SK-N-SH (cell line): ENCODE data around the gene KCNQ4.

Experiments
- CTCF ChIP-seq: fragments of 200-600 bp; sonication (generic); IDR thresholded peaks from 2 replicates; pipeline ENCODE4 v1.6.1; 2017; ENCODE audit warnings: antibody characterized with exemption, mild to moderate bottlenecking, moderate library complexity
- EP300 ChIP-seq, 2 experiments: IDR thresholded peaks; 2 replicates each; pipeline versions ENCODE4 v1.4.0 to v1.6.1; 2012; ENCODE audit warnings: borderline replicate concordance in 1 of 2, low read depth in 1 of 2, low read length in 1 of 2
- EZH2phosphoT487 ChIP-seq: fragments of 200-600 bp; sonication (generic); IDR thresholded peaks from 2 replicates; pipeline ENCODE4 v1.6.1; 2017; ENCODE audit warnings: low read depth, mixed run types, mild to moderate bottlenecking, antibody characterized with exemption, moderate library complexity, borderline replicate concordance
- FOXM1 ChIP-seq: IDR thresholded peaks from 2 replicates; pipeline ENCODE4 v1.4.0; 2012; ENCODE audit warnings: low read depth, mild to moderate bottlenecking
- GABPA ChIP-seq: IDR thresholded peaks from 2 replicates; pipeline ENCODE4 v1.4.0; 2012; ENCODE audit warnings: low read depth, mild to moderate bottlenecking
- MAX ChIP-seq: IDR thresholded peaks from 2 replicates; pipeline ENCODE4 v1.4.0; 2012; ENCODE audit warnings: low read depth
- MEF2A ChIP-seq: IDR thresholded peaks from 2 replicates; pipeline ENCODE4 v1.4.0; 2012; ENCODE audit warnings: low read depth, borderline replicate concordance
- NRF1 ChIP-seq: IDR thresholded peaks from 2 replicates; pipeline ENCODE4 v1.6.1; 2012; ENCODE audit warnings: low read depth, mild to moderate bottlenecking, low read length
- POLR2AphosphoS5 ChIP-seq: IDR thresholded peaks from 2 replicates; pipeline ENCODE4 v1.6.1; 2012; ENCODE audit warnings: low read depth, low read length
- RAD21 ChIP-seq: IDR thresholded peaks from 2 replicates; pipeline ENCODE4 v1.6.1; 2012; ENCODE audit warnings: mild to moderate bottlenecking, low read length
- REST ChIP-seq: IDR thresholded peaks from 2 replicates; pipeline ENCODE4 v1.6.1; 2012; ENCODE audit warnings: mild to moderate bottlenecking, low read depth, low read length, moderate library complexity
- RFX5 ChIP-seq: IDR thresholded peaks from 2 replicates; pipeline ENCODE4 v1.6.1; 2012; ENCODE audit warnings: mild to moderate bottlenecking, improper control_type of control experiment, low read length
- TAF1 ChIP-seq: IDR thresholded peaks from 2 replicates; pipeline ENCODE4 v1.6.1; 2012; ENCODE audit warnings: low read depth, mild to moderate bottlenecking, low read length, moderate library complexity, borderline replicate concordance
- YY1 ChIP-seq: IDR thresholded peaks from 2 replicates; pipeline ENCODE4 v1.4.0; 2012; ENCODE audit warnings: low read depth, mild to moderate bottlenecking

- no peak for TF ChIP-seq CTCF
- TF ChIP-seq GABPA: no peak
- no peak for TF ChIP-seq MEF2A
- TF ChIP-seq EZH2phosphoT487: no peak
- TF ChIP-seq TAF1: no peak
- TF ChIP-seq YY1: no peak
- no peak for TF ChIP-seq RAD21
- no peak for TF ChIP-seq RFX5
- TF ChIP-seq POLR2AphosphoS5: no peak
- TF ChIP-seq EP300 (IDR thresholded peaks at IDR 0.05; ENCODE audit: borderline replicate concordance in 1 of 2, low read depth in 1 of 2, low read length in 1 of 2): no peak
- TF ChIP-seq REST: no peak
- no peak for TF ChIP-seq FOXM1
- TF ChIP-seq NRF1: no peak
- TF ChIP-seq MAX: no peak
These were observed 84.6 kb downstream of the KCNQ4 start for GRCh38 chr1:40868051-40868723.
